ENCODE results near the gene MASP1. TPM values are rescaled to one million over a fixed set of nuclear protein-coding genes. Genes with fewer than 3 reads are reported as not detected.

The MASP1 gene
- total and polyA plus RNA-seq, 2 donors (not counting 1 experiment from before 2014, with no cell fraction given), result not detected

DNA sequence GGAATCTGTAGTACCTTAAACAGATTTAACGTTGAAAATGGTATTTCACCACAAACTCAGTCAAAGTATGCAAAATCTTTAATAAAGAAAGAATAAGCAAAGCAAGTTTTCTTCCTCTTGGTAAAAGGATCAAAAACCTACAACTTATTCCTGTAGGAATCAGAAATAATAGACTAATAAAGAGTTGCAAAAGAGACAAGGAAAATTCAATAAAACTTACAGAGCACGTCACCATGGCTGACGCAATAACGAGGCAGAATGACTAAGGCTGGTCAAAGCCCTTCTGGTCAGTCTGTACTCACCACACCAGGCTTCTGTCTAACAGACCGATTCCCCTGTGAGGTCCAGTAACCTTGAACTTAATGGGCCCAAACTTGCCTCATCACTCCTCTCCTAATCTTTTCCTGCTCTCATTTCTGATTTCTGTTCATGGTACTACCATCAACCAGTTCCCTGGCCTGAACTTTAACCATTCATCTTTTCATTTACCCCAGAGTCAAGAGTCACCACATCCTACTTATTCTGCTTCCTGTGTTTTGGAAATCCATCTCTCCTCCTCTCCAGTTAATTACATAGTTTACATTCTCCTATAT is 5.0 kb downstream of the MASP1 start:
- TF ChIP-seq, protein P1, sequence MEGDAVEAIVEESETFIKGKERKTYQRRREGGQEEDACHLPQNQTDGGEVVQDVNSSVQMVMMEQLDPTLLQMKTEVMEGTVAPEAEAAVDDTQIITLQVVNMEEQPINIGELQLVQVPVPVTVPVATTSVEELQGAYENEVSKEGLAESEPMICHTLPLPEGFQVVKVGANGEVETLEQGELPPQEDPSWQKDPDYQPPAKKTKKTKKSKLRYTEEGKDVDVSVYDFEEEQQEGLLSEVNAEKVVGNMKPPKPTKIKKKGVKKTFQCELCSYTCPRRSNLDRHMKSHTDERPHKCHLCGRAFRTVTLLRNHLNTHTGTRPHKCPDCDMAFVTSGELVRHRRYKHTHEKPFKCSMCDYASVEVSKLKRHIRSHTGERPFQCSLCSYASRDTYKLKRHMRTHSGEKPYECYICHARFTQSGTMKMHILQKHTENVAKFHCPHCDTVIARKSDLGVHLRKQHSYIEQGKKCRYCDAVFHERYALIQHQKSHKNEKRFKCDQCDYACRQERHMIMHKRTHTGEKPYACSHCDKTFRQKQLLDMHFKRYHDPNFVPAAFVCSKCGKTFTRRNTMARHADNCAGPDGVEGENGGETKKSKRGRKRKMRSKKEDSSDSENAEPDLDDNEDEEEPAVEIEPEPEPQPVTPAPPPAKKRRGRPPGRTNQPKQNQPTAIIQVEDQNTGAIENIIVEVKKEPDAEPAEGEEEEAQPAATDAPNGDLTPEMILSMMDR (IDR thresholded peaks at IDR 0.05), result no peak
- no peak for TF ChIP-seq EZH2 (IDR thresholded peaks at IDR 0.05; ENCODE audit: borderline replicate concordance, insufficient read depth, low read depth, low read length, poor library complexity, severe bottlenecking)
- Histone ChIP-seq H3K9me3 (ENCODE audit: control extremely low read depth in 1 of 3, control insufficient read depth in 2 of 3, insufficient read depth in 1 of 3, low read length in 2 of 3) (peaks cover 0 to 2% (median 0%) of the 10 kb centered on the region in 3 donors), H3K4me2 (replicated peaks; ENCODE audit: low read depth, low read length, poor library complexity, severe bottlenecking) (no peak overlapping the region), H4K20me1 (ENCODE audit: control insufficient read depth, insufficient read depth, low read length, poor library complexity, severe bottlenecking) (no peaks in the 10 kb centered on the region), H3K4me1 (ENCODE audit: control insufficient read depth in 2 of 2, insufficient read depth in 2 of 2, low read length in 2 of 2) (no peaks in the 10 kb centered on the region), H3K27me3 (replicated peaks in 1 of 4; ENCODE audit: control extremely low read depth in 1 of 4, control insufficient read depth in 3 of 4, insufficient read depth in 4 of 4, low read length in 3 of 4) (peaks cover 0 to 5% (median 2%) of the 10 kb centered on the region in 4 experiments), H3K79me2 (ENCODE audit: control insufficient read depth, insufficient read depth, low read length) (no peaks in the 10 kb centered on the region), H3K4me3 (ENCODE audit: control extremely low read depth in 1 of 5, extremely low read depth in 1 of 5, insufficient read depth in 1 of 5, low read depth in 2 of 5, low read length in 4 of 5) (no peak overlapping the region), H2AFZ (ENCODE audit: insufficient read depth, low read depth, low read length, poor library complexity, severe bottlenecking) (no peak overlapping the region), H3K36me3 (replicated peaks in 1 of 2; ENCODE audit: control extremely low read depth in 1 of 2, control insufficient read depth in 1 of 2, extremely low read depth in 1 of 2, insufficient read depth in 2 of 2, low read length in 1 of 2) (no peaks in the 10 kb centered on the region), H3K27ac (ENCODE audit: low read length in 2 of 2) (no peak overlapping the region), H3K9ac (ENCODE audit: low read length) (no peak overlapping the region)
- 92% methylated on average over 4 of the region's 5 CpGs for WGBS (ENCODE audit: insufficient coverage)
- Mint-ChIP-seq H3K27ac (no peak overlapping the region), H3K4me1 (no peaks in the 10 kb centered on the region), H3K27me3 (peaks cover 36% of the 10 kb centered on the region), H3K4me3 (no peak overlapping the region), H3K9me3 (ENCODE audit: insufficient read depth) (no peaks in the 10 kb centered on the region)
- CTCF ChIA-PET, result no interaction called here
- DNase-seq (no peak), ATAC-seq (ENCODE audit: low read depth) (no peak)
- POLR2A ChIA-PET, result no interaction called here
- intact Hi-C loops (cut with micrococcal nuclease), result no loop called here

- POLR2A ChIA-PET, result no interaction called here
- Mint-ChIP-seq H3K27ac (no peak overlapping the region), H3K4me1 (no peaks in the 10 kb centered on the region), H3K4me3 (no peak overlapping the region), H3K9me3 (ENCODE audit: insufficient read depth) (no peaks in the 10 kb centered on the region), H3K27me3 (peaks cover 47% of the 10 kb centered on the region)
- H3K79me2 ChIP-seq (ENCODE audit: control insufficient read depth, insufficient read depth, low read length), result no peaks in the 10 kb centered on the region
- no peak overlapping the region for H2AFZ ChIP-seq (ENCODE audit: insufficient read depth, low read depth, low read length, poor library complexity, severe bottlenecking)
- no peak for DNase-seq
- CTCF ChIA-PET, result no interaction called here
- no peaks in the 10 kb centered on the region for H3K36me3 ChIP-seq (replicated peaks in 1 of 2; ENCODE audit: control extremely low read depth in 1 of 2, control insufficient read depth in 1 of 2, extremely low read depth in 1 of 2, insufficient read depth in 2 of 2, low read length in 1 of 2)
- H3K4me2 ChIP-seq (replicated peaks; ENCODE audit: low read depth, low read length, poor library complexity, severe bottlenecking), result no peak overlapping the region
- H3K9me3 ChIP-seq (ENCODE audit: control extremely low read depth in 1 of 3, control insufficient read depth in 2 of 3, insufficient read depth in 1 of 3, low read length in 2 of 3), result no peaks in the 10 kb centered on the region
- H4K20me1 ChIP-seq (ENCODE audit: control insufficient read depth, insufficient read depth, low read length, poor library complexity, severe bottlenecking), result no peaks in the 10 kb centered on the region
- H3K4me3 ChIP-seq (ENCODE audit: control extremely low read depth in 1 of 5, extremely low read depth in 1 of 5, insufficient read depth in 1 of 5, low read depth in 2 of 5, low read length in 4 of 5), result no peak overlapping the region
- no peak for TF ChIP-seq EZH2 (IDR thresholded peaks at IDR 0.05; ENCODE audit: borderline replicate concordance, insufficient read depth, low read depth, low read length, poor library complexity, severe bottlenecking)
- TF ChIP-seq, protein P1 (IDR thresholded peaks at IDR 0.05), result no peak
- peaks cover 0 to 2% (median 0%) of the 10 kb centered on the region in 4 experiments for H3K27me3 ChIP-seq (replicated peaks in 1 of 4; ENCODE audit: control extremely low read depth in 1 of 4, control insufficient read depth in 3 of 4, insufficient read depth in 4 of 4, low read length in 3 of 4)
- ATAC-seq (ENCODE audit: low read depth), result no peak
- H3K27ac ChIP-seq (ENCODE audit: low read length in 2 of 2), result no peak overlapping the region
- intact Hi-C loops (cut with micrococcal nuclease), result no loop called here
- H3K4me1 ChIP-seq (ENCODE audit: control insufficient read depth in 2 of 2, insufficient read depth in 2 of 2, low read length in 2 of 2), result no peaks in the 10 kb centered on the region
- WGBS (ENCODE audit: insufficient coverage), result 79% methylated on average over 4 of the region's 4 CpGs
- no peak overlapping the region for H3K9ac ChIP-seq (ENCODE audit: low read length)
Observed at GRCh38 chr3:187281191-187281714, 10.3 kb downstream of the MASP1 start.

Measured in B cell (primary cell).